DOHH2 (cell line): ENCODE measurements around the gene STX16.

ENCODE experiments used
- CTCF ChIP-seq: fragments of 200-600 bp; sonication (generic); IDR thresholded peaks from one replicate; pipeline ENCODE4 v1.5.1; 2014; ENCODE audit warnings: antibody characterized with exemption, mild to moderate bottlenecking, low read depth, low read length; ENCODE audit not compliant: poor library complexity, severe bottlenecking
- EZH2phosphoT487 ChIP-seq: fragments of 200-600 bp; sonication (generic); IDR thresholded peaks from 2 replicates; pipeline ENCODE4 v1.6.1; 2017; ENCODE audit warnings: borderline replicate concordance, mild to moderate bottlenecking, antibody characterized with exemption, low read length, moderate library complexity, mixed read lengths

GRCh38 chr20:58694241-58695083 lies 43.4 kb downstream of the STX16 start:
- TF ChIP-seq CTCF (no peak), EZH2phosphoT487 (no peak)
